GM12864 (cell line): ENCODE data around the gene UBE2O.

Source experiments
- DNase-seq: peaks from one replicate; pipeline ENCODE4 v3.0.0-alpha.2; 2011; ENCODE audit warnings: low read depth
- H3K4me3 ChIP-seq: 2 replicates; pipeline ENCODE4 v1.5.1; 2011; ENCODE audit warnings: mild to moderate bottlenecking, low read depth, low read length, control low read depth
- CTCF ChIP-seq: IDR thresholded peaks from 2 replicates; pipeline ENCODE4 v1.5.1; 2011; ENCODE audit warnings: low read depth, mild to moderate bottlenecking, moderate library complexity, low read length, control low read depth, inconsistent platforms; ENCODE audit errors: missing control alignments

Gene UBE2O

GRCh38 chr17:76414334-76415295 lies 38.3 kb downstream of the UBE2O start:
- H3K4me3 ChIP-seq: no peak overlapping the region
- DNase-seq: no peak
- TF ChIP-seq CTCF: no peak

- no peak for DNase-seq
- H3K4me3 ChIP-seq: no peak overlapping the region
- no peak for TF ChIP-seq CTCF
Measured at GRCh38 chr17:76411247-76411646, 41.7 kb downstream of the UBE2O start.

GRCh38 chr17:76410328-76410965 lies 42.5 kb downstream of the UBE2O start:
- TF ChIP-seq CTCF: no peak
- DNase-seq: no peak
- no peak overlapping the region for H3K4me3 ChIP-seq

GRCh38 chr17:76408037-76408849 lies 44.7 kb downstream of the UBE2O start:
- no peak overlapping the region for H3K4me3 ChIP-seq
- no peak for DNase-seq
- TF ChIP-seq CTCF: peak; percentile 93

- no peak overlapping the region for H3K4me3 ChIP-seq
- TF ChIP-seq CTCF: no peak
Measured at GRCh38 chr17:76407509-76407908, 45.4 kb downstream of the UBE2O start.

GRCh38 chr17:76405967-76406647 lies 46.8 kb downstream of the UBE2O start:
- H3K4me3 ChIP-seq: no peak overlapping the region
- no peak for DNase-seq
- TF ChIP-seq CTCF: no peak

More at GRCh38 chr17:76407509-76407908, 45.4 kb downstream of the UBE2O start:
- DNase-seq: no peak
